OCI-LY1 (cell line): ENCODE results near the gene GALNT2.

Experiments used
- H2AFZ ChIP-seq: fragments of 200-600 bp; sonication (generic), shearing (Covaris generic); 2 replicates; pipeline ENCODE4 v1.6.0; 2014; ENCODE audit warnings: antibody characterized with exemption, mild to moderate bottlenecking, low read length
- H3F3A ChIP-seq: fragments of 200-600 bp; sonication (generic), shearing (Covaris generic); 2 replicates; pipeline ENCODE4 v1.6.0; 2014; ENCODE audit warnings: mild to moderate bottlenecking, antibody characterized with exemption, low read length, moderate library complexity; ENCODE audit not compliant: insufficient read depth
- H3K27ac ChIP-seq: fragments of 200-600 bp; sonication (generic); 2 replicates; pipeline ENCODE4 v1.5.1; 2014; ENCODE audit warnings: low read length, mixed run types, mild to moderate bottlenecking, low read depth; ENCODE audit not compliant: poor library complexity, severe bottlenecking
- H3K27me3 ChIP-seq: fragments of 200-600 bp; sonication (generic); 2 replicates; pipeline ENCODE4 v1.6.0; 2014; ENCODE audit warnings: antibody characterized with exemption, mild to moderate bottlenecking, low read length, moderate library complexity; ENCODE audit not compliant: insufficient read depth
- H3K36me3 ChIP-seq: fragments of 200-600 bp; sonication (generic); 2 replicates; pipeline ENCODE4 v1.6.1; 2014; ENCODE audit warnings: mild to moderate bottlenecking, antibody characterized with exemption, low read length, moderate library complexity, mixed read lengths; ENCODE audit not compliant: insufficient read depth
- H3K4me1 ChIP-seq: fragments of 200-600 bp; sonication (generic); 2 replicates; pipeline ENCODE4 v1.5.1; 2014; ENCODE audit warnings: mild to moderate bottlenecking, low read length, moderate library complexity; ENCODE audit not compliant: insufficient read depth, severe bottlenecking
- H3K4me2 ChIP-seq: fragments of 200-600 bp; sonication (generic), shearing (Covaris generic); 2 replicates; pipeline ENCODE4 v1.6.1; 2014; ENCODE audit warnings: low read length
- H3K4me3 ChIP-seq: fragments of 200-600 bp; sonication (generic); 2 replicates; pipeline ENCODE4 v1.5.1; 2014; ENCODE audit warnings: low read length, low read depth, mild to moderate bottlenecking, mixed read lengths; ENCODE audit not compliant: poor library complexity, severe bottlenecking
- H3K79me2 ChIP-seq: fragments of 200-600 bp; shearing (Covaris generic); 2 replicates; pipeline ENCODE4 v1.6.1; 2016; ENCODE audit warnings: mixed run types, low read length, mixed read lengths; ENCODE audit not compliant: insufficient read depth
- H3K9ac ChIP-seq: fragments of 200-600 bp; sonication (generic), shearing (Covaris generic); 2 replicates; pipeline ENCODE4 v1.6.1; 2014; ENCODE audit warnings: mild to moderate bottlenecking, low read length, mixed read lengths
- H3K9me2 ChIP-seq: fragments of 200-600 bp; sonication (generic), shearing (Covaris generic); 2 replicates; pipeline ENCODE4 v1.6.1; 2014; ENCODE audit warnings: low read depth, mild to moderate bottlenecking, low read length, mixed read lengths
- H3K9me3 ChIP-seq: fragments of 200-600 bp; shearing (Covaris generic); 2 replicates; pipeline ENCODE4 v1.6.1; 2014; ENCODE audit warnings: low read length, mixed read lengths
- H4K20me1 ChIP-seq: fragments of 200-600 bp; sonication (generic), shearing (Covaris generic); 2 replicates; pipeline ENCODE4 v1.6.0; 2016; ENCODE audit warnings: mild to moderate bottlenecking, low read length; ENCODE audit not compliant: insufficient read depth
- EZH2 ChIP-seq: fragments of 200-600 bp; sonication (generic), shearing (Covaris generic); IDR thresholded peaks from 2 replicates; pipeline ENCODE4 v1.8.0; 2017; ENCODE audit warnings: borderline replicate concordance, mixed run types, mild to moderate bottlenecking, antibody characterized with exemption, low read length, moderate library complexity, mixed read lengths
- TF ChIP-seq, protein P1 (sequence below): fragments of 200-600 bp; sonication (generic), shearing (Covaris generic); IDR thresholded peaks from 2 replicates; pipeline ENCODE4 v1.5.1; 2017; ENCODE audit warnings: mild to moderate bottlenecking, antibody characterized with exemption, low read length, moderate library complexity, mixed read lengths

GALNT2 gene

DNA sequence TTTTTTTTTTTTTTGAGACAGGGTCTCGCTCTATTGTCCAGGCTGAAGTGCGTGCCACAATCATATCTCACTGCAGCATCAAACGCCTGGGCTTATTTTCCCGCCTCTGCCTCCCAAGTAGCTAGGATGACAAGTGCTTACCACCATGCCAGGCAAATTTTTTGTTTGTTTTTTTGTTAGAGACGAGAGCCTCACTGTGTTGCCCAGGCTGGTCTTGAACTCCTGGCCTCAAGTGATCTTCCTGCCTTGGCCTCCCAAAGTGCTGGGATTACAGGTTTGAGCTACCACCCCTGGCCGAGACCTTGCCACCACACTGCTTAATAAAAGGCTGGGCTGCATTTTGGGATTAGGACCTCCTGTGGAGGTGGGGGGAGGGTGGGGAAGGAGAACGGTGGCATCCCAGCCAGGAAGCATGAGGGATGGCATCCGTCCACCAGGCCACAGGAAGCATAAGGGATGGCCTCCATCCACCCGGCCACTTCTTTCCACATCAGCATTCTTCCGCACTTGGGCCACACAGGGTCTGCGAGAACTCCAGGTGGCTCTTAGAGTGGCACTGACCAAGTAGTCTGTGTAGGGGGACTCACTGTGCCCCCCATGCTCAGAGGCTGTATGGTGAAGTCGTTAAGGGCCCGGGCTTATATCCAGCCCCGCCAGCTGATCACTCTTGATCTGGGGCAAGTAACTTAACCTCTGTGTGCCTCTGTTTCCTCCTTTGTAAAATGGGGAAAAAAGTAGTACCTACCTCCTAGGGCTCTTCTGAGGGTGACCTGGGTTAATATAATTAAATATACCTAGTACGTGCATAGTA lies 75.0 kb downstream of the GALNT2 start:
- H3K9me3 ChIP-seq: no peaks in the 10 kb centered on the region
- no peaks in the 10 kb centered on the region for H3K9me2 ChIP-seq
- no peaks in the 10 kb centered on the region for H3F3A ChIP-seq
- peak overlapping the region; percentile 36 for H3K4me3 ChIP-seq
- peaks cover 100% of the 10 kb centered on the region for H3K4me1 ChIP-seq
- no peaks in the 10 kb centered on the region for H4K20me1 ChIP-seq
- H3K4me2 ChIP-seq: peak overlapping the region; percentile 78
- no peaks in the 10 kb centered on the region for H3K27me3 ChIP-seq
- H3K36me3 ChIP-seq: peaks cover 5% of the 10 kb centered on the region; the same call in 1 of the 2 replicates
- H2AFZ ChIP-seq: no peak overlapping the region
- peaks cover 9% of the 10 kb centered on the region; the same call in 1 of the 2 replicates for H3K79me2 ChIP-seq
- peak overlapping the region; percentile 70 for H3K9ac ChIP-seq
- TF ChIP-seq EZH2: no peak
- TF ChIP-seq, protein P1, sequence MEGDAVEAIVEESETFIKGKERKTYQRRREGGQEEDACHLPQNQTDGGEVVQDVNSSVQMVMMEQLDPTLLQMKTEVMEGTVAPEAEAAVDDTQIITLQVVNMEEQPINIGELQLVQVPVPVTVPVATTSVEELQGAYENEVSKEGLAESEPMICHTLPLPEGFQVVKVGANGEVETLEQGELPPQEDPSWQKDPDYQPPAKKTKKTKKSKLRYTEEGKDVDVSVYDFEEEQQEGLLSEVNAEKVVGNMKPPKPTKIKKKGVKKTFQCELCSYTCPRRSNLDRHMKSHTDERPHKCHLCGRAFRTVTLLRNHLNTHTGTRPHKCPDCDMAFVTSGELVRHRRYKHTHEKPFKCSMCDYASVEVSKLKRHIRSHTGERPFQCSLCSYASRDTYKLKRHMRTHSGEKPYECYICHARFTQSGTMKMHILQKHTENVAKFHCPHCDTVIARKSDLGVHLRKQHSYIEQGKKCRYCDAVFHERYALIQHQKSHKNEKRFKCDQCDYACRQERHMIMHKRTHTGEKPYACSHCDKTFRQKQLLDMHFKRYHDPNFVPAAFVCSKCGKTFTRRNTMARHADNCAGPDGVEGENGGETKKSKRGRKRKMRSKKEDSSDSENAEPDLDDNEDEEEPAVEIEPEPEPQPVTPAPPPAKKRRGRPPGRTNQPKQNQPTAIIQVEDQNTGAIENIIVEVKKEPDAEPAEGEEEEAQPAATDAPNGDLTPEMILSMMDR: no peak
- peak overlapping the region; percentile 99 for H3K27ac ChIP-seq

DNA sequence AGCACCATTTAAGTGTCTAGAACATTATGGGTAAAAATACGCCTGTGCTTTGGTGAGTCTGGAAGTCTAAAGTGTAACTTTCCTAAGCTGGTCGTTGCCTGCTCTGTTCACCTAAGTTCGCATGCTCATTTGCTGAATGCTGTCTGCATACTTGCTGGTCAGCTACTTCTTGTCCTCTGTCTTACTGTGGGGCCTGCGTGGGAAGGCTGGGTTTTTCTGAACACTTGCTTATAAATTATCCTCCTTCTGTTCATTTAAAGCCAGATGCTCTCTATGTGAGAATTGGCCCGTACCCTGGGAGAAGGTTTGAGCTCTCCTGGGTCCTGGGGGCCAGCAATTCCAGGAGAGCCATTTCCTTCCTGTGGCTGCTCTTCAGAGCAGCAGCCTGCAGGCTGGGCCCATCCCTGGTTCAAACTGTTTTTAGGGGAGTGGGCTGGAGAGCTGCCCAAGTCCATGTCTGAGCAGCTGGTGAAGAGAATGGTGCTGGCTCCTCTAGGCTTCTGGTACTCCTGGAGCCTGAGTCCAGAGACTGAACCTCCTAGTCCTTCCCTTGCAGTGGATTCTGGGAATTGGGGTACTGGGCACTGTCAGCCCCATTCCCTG lies 75.7 kb downstream of the GALNT2 start:
- TF ChIP-seq, protein P1: no peak
- TF ChIP-seq EZH2: no peak
- peak overlapping the region; percentile 70 for H3K9ac ChIP-seq
- peak overlapping the region; percentile 78 for H3K4me2 ChIP-seq
- no peaks in the 10 kb centered on the region for H3K9me3 ChIP-seq
- H3K4me3 ChIP-seq: peak overlapping the region; percentile 36
- peak overlapping the region; percentile 99 for H3K27ac ChIP-seq
- no peak overlapping the region for H2AFZ ChIP-seq
- no peaks in the 10 kb centered on the region for H4K20me1 ChIP-seq
- H3K27me3 ChIP-seq: no peaks in the 10 kb centered on the region
- H3K36me3 ChIP-seq: peaks cover 5% of the 10 kb centered on the region; the same call in 1 of the 2 replicates
- no peaks in the 10 kb centered on the region for H3F3A ChIP-seq
- H3K79me2 ChIP-seq: peaks cover 9% of the 10 kb centered on the region; the same call in 1 of the 2 replicates
- H3K4me1 ChIP-seq: peaks cover 100% of the 10 kb centered on the region
- no peaks in the 10 kb centered on the region for H3K9me2 ChIP-seq

DNA sequence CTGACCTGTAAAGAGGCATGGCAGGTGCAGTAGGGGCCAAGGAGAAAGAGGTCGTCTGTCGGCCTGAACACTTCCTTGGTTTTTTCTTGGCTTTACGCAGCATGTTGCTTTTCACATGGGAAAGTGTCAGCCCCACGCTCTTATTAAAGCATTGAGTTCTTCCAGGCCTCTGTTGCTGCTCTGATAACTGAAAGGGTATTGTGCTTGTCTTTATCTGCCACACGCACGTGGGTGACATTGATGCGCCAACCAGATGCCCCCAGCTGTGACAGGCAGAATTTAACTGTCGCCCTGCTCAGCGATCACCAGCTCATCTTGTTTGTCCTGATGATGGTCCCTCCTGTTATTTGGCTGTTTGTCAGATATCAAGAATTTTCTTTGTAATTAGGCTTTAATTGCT lies 76.5 kb downstream of the GALNT2 start:
- Histone ChIP-seq H2AFZ (no peak overlapping the region), H3K79me2 (peaks cover 9% of the 10 kb centered on the region; the same call in 1 of the 2 replicates), H3K4me1 (peaks cover 100% of the 10 kb centered on the region), H3K9me2 (no peaks in the 10 kb centered on the region), H3K4me2 (peak overlapping the region; percentile 78), H3K9ac (peak overlapping the region; percentile 70), H3K4me3 (peak overlapping the region; percentile 36), H3K9me3 (no peaks in the 10 kb centered on the region), H3K27me3 (no peaks in the 10 kb centered on the region), H3K27ac (peak overlapping the region; percentile 99), H3F3A (no peaks in the 10 kb centered on the region), H4K20me1 (no peaks in the 10 kb centered on the region), H3K36me3 (no peaks in the 10 kb centered on the region)
- TF ChIP-seq, protein P1: no peak
